WTC11 (cell line): Measurements from ENCODE around the gene ILDR2.

Experiments used
- CTCF ChIP-seq: fragments of 200-600 bp; IDR thresholded peaks from 2 replicates; pipeline ENCODE4 v1.8.0; 2022; ENCODE audit warnings: antibody characterized with exemption
- FOXP4 ChIP-seq: sonication (generic); formaldehyde crosslinking; IDR thresholded peaks from 2 replicates; pipeline ENCODE4 v1.8.0; 2022; ENCODE audit warnings: mild to moderate bottlenecking, missing genetic modification reagents
- NFYB ChIP-seq: sonication (generic); formaldehyde crosslinking; conservative IDR thresholded peaks from 2 replicates; pipeline ENCODE4 v1.8.0; 2022; ENCODE audit warnings: low read depth, missing genetic modification reagents
- TEAD4 ChIP-seq: sonication (generic); formaldehyde crosslinking; IDR thresholded peaks from 2 replicates; pipeline ENCODE4 v1.8.0; 2022; ENCODE audit warnings: mild to moderate bottlenecking, missing genetic modification reagents

- TF ChIP-seq CTCF (no peak), FOXP4 (CRISPR knock-in tag) (no peak), TEAD4 (CRISPR knock-in tag) (no peak), NFYB (CRISPR knock-in tag) (no peak)
Observed at GRCh38 chr1:166929911-166930310, 45.4 kb downstream of the ILDR2 start.
